SU-DHL-6 (cell line): ENCODE data around the gene WNT16.

ENCODE experiments used
- CTCF ChIP-seq: fragments of 200-600 bp; sonication (generic); IDR thresholded peaks from one replicate; pipeline ENCODE4 v1.5.1; 2017; ENCODE audit warnings: antibody characterized with exemption, mild to moderate bottlenecking, low read length, moderate library complexity; ENCODE audit not compliant: insufficient read depth, poor library complexity, severe bottlenecking
- EZH2phosphoT487 ChIP-seq: fragments of 200-600 bp; sonication (generic), shearing (Covaris generic); conservative IDR thresholded peaks from 2 replicates; pipeline ENCODE4 v1.6.1; 2018; ENCODE audit warnings: mild to moderate bottlenecking, antibody characterized with exemption, low read length, moderate library complexity, mixed read lengths

GRCh38 chr7:121371367-121371766 is 42.6 kb downstream of the WNT16 start:
- no peak for TF ChIP-seq CTCF
- TF ChIP-seq EZH2phosphoT487 = no peak
